Motor neuron (in vitro differentiated cells): Measurements from ENCODE around the gene ORMDL2. TPM values are rescaled to one million over a fixed set of nuclear protein-coding genes. Genes with fewer than 3 reads are reported as not detected.

Experiments used
- total RNA-seq, 8 experiments: library from RNA; unstranded; fragments of 300-600 nt; gene quantifications; 2 replicates each; pipeline versions ENCODE4 v1.2.3 to v1.2.4, GENCODE V29; 2022

The ORMDL2 gene
- total RNA-seq, 8 experiments from 2014 or later = 13.1 to 42.0 (median 25.4) TPM

Other genes with a start within 250 kb of the ORMDL2 start
- under 1 TPM in 1 of 8 experiments, not detected in 7; 0.28 TPM for gene OR2AP1, start 245.6 kb upstream of the ORMDL2 start, total RNA-seq
- 1 to 10 TPM in 1 of 8 experiments, under 1 TPM in 2, not detected in 5; 0.25 to 1.1 (median 0.45) TPM for gene OR10P1, start 181.1 kb upstream of the ORMDL2 start, total RNA-seq
- 10 to 100 TPM in 5 of 8 experiments, 1 to 10 TPM in 2, under 1 TPM in 1; 0.92 to 26.2 (median 12.3) TPM for gene ITGA7, start 110.1 kb upstream of the ORMDL2 start, total RNA-seq
- 100 to 1,000 TPM in 5 of 8 experiments, 10 to 100 TPM in 3; 65.7 to 166 (median 109) TPM for gene BLOC1S1, start 102.0 kb upstream of the ORMDL2 start, total RNA-seq
- gene RDH5, start 97.6 kb upstream of the ORMDL2 start, total RNA-seq = 10 to 100 TPM in 1 of 8 experiments, 1 to 10 TPM in 7; 1.4 to 23.6 (median 3.6) TPM
- 1,000 to 10,000 TPM in 1 of 8 experiments, 100 to 1,000 TPM in 7; 313 to 1,570 (median 525) TPM for gene CD63, start 89.0 kb upstream of the ORMDL2 start, total RNA-seq
- gene GDF11, start 74.9 kb upstream of the ORMDL2 start, total RNA-seq = 10 to 100 TPM in 4 of 8 experiments, 1 to 10 TPM in 4; 3.6 to 35.9 (median 9.1) TPM
- gene SARNP, start 317 bp upstream of the ORMDL2 start, total RNA-seq = 100 to 1,000 TPM in 5 of 8 experiments, 10 to 100 TPM in 3; 81.9 to 148 (median 114) TPM
- 10 to 100 TPM; 22.0 to 41.1 (median 29.8) TPM for gene DNAJC14, start 11.5 kb downstream of the ORMDL2 start, total RNA-seq
- 1 to 10 TPM in 5 of 8 experiments, under 1 TPM in 3; 0.16 to 3.8 (median 1.3) TPM for gene MMP19, start 24.9 kb downstream of the ORMDL2 start, total RNA-seq
- 10 to 100 TPM; 20.1 to 44.4 (median 31.7) TPM for gene PYM1, start 109.9 kb downstream of the ORMDL2 start, total RNA-seq
- 10 to 100 TPM in 4 of 8 experiments, 1 to 10 TPM in 4; 3.4 to 63.0 (median 9.2) TPM for gene DGKA, start 113.1 kb downstream of the ORMDL2 start, total RNA-seq
- gene PMEL, start 148.0 kb downstream of the ORMDL2 start, total RNA-seq = 10 to 100 TPM in 1 of 8 experiments, 1 to 10 TPM in 6, under 1 TPM in 1; 0.86 to 14.4 (median 1.7) TPM
- gene CDK2, start 148.8 kb downstream of the ORMDL2 start, total RNA-seq = 10 to 100 TPM in 4 of 8 experiments, 1 to 10 TPM in 4; 6.0 to 43.0 (median 15.8) TPM
- gene RAB5B, start 156.0 kb downstream of the ORMDL2 start, total RNA-seq = 10 to 100 TPM; 56.3 to 95.6 (median 76.0) TPM
- 10 to 100 TPM; 10.4 to 23.0 (median 17.0) TPM for gene SUOX, start 179.2 kb downstream of the ORMDL2 start, total RNA-seq
- gene IKZF4, start 203.0 kb downstream of the ORMDL2 start, total RNA-seq = 1 to 10 TPM; 1.4 to 8.6 (median 6.4) TPM
- gene RPS26, start 223.9 kb downstream of the ORMDL2 start, total RNA-seq = 1,000 to 10,000 TPM in 1 of 8 experiments, 100 to 1,000 TPM in 7; 282 to 1,536 (median 616) TPM